K562 (cell line): ENCODE measurements around the gene NFE2. TPM values are rescaled to one million over a fixed set of nuclear protein-coding genes. Genes with fewer than 3 reads are reported as not detected.
A peak's percentile ranks its signal among the peaks of the same experiment; 100 is the strongest.

Experiments
- ASH1L ChIP-seq: fragments of 450-650 bp; IDR thresholded peaks from 2 replicates; pipeline ENCODE4 v1.6.1; 2018; ENCODE audit warnings: borderline replicate concordance, mild to moderate bottlenecking, low read depth; ENCODE audit not compliant: partially characterized antibody
- CHCHD3 ChIP-seq: fragments of 250-450 bp; sonication (Bioruptor Pico); IDR thresholded peaks from 2 replicates; pipeline ENCODE4 v2.1.2; 2022; ENCODE audit warnings: mild to moderate bottlenecking
- EZH2 ChIP-seq: IDR thresholded peaks from 2 replicates; pipeline ENCODE4 v1.6.1; 2012; ENCODE audit warnings: low read depth, mild to moderate bottlenecking, inconsistent platforms, low read length, borderline replicate concordance
- GTF3C2 ChIP-seq: IDR thresholded peaks from 3 replicates; pipeline ENCODE4 v1.6.1; 2011; ENCODE audit warnings: borderline replicate concordance, mild to moderate bottlenecking, moderate library complexity; ENCODE audit not compliant: insufficient read length; ENCODE audit errors: extremely low read depth
- PCBP2 ChIP-seq: fragments of 200-400 bp; formaldehyde crosslinking; IDR thresholded peaks from 2 replicates; pipeline ENCODE4 v1.6.1; 2018; ENCODE audit warnings: low read length, low read depth, mild to moderate bottlenecking, moderate library complexity; ENCODE audit not compliant: poor library complexity, severe bottlenecking
- PHF8 ChIP-seq: fragments of 200-600 bp; sonication (generic); IDR thresholded peaks from 2 replicates; pipeline ENCODE4 v1.6.1; 2012; ENCODE audit warnings: mixed run types, mild to moderate bottlenecking, inconsistent platforms, low read length, moderate library complexity, borderline replicate concordance
- POLR2G ChIP-seq: fragments of 200-400 bp; formaldehyde crosslinking; IDR thresholded peaks from 2 replicates; pipeline ENCODE4 v1.6.1; 2017; ENCODE audit warnings: low read depth, mild to moderate bottlenecking, antibody characterized with exemption, low read length, moderate library complexity
- RFX1 ChIP-seq: fragments of 450-650 bp; IDR thresholded peaks from 2 replicates; pipeline ENCODE4 v1.6.1; 2016; ENCODE audit warnings: mild to moderate bottlenecking, moderate library complexity
- SMC3 ChIP-seq: conservative IDR thresholded peaks from 2 replicates; pipeline ENCODE4 v1.6.1; 2011; ENCODE audit warnings: low read depth, low read length, improper control_type of control experiment; ENCODE audit not compliant: insufficient read depth
- TCF3 ChIP-seq: sonication (generic); formaldehyde crosslinking; IDR thresholded peaks from 2 replicates; pipeline ENCODE4 v1.4.0; 2020; ENCODE audit warnings: mild to moderate bottlenecking, missing genetic modification reagents
- TFAM ChIP-seq: fragments of 250-450 bp; sonication (Bioruptor Pico); conservative IDR thresholded peaks from 2 replicates; pipeline ENCODE4 v1.5.0; 2021; ENCODE audit warnings: mild to moderate bottlenecking, moderate library complexity
- ZNF41 ChIP-seq: fragments of 250-450 bp; sonication (Bioruptor Pico); conservative IDR thresholded peaks from 2 replicates; pipeline ENCODE4 v1.4.0; 2020; ENCODE audit warnings: mild to moderate bottlenecking
- ZNF431 ChIP-seq: sonication (generic); formaldehyde crosslinking; IDR thresholded peaks from 2 replicates; pipeline ENCODE4 v1.8.0; 2022; ENCODE audit warnings: mild to moderate bottlenecking, missing genetic modification reagents
- polyA plus RNA-seq, 8 experiments: library from polyadenylated mRNA; depleted of rRNA in 4 of 8; stranded (reverse) in 5 of 8; unstranded in 3 of 8; fragments of >200 nt; fragmentation: Nextera tagmentation in 2 of 8; fragmentation: Illumina TruSeq in 1 of 8; extraction: Ambion mirVana in 2 of 8; extraction: Trizol in 1 of 8; gene quantifications; 2 replicates each; pipeline versions ENCODE4 v1.2.1 to v1.2.3, GENCODE V29; 2011 to 2014; ENCODE audit warnings: inconsistent platforms in 1 of 8, missing spikeins in 1 of 8
- total RNA-seq, 7 experiments: library from RNA; depleted of rRNA in 6 of 7; stranded (reverse); fragments of >200 nt in 6 of 7; fragmentation: Illumina TruSeq in 2 of 7; extraction: Trizol in 2 of 7; gene quantifications; 2 replicates each; pipeline versions ENCODE4 v1.2.1 to v1.2.3, GENCODE V29; 2011 to 2021; ENCODE audit warnings: low replicate concordance in 1 of 7
- TF ChIP-seq, protein P1 (sequence below): IDR thresholded peaks from 2 replicates; pipeline ENCODE4 v1.6.1; 2012; ENCODE audit warnings: low read depth, low read length, improper control_type of control experiment, borderline replicate concordance
- TF ChIP-seq, protein P2 (sequence below): fragments of 450-650 bp; IDR thresholded peaks from 2 replicates; pipeline ENCODE4 v1.6.1; 2016; ENCODE audit warnings: antibody characterized with exemption
- TF ChIP-seq, protein P3 (sequence below), 2 experiments: fragments of 200-800 bp in 1 of 2; sonication (Bioruptor generic) in 1 of 2; sonication (generic) in 1 of 2; formaldehyde crosslinking in 1 of 2; IDR thresholded peaks in 1 of 2; conservative IDR thresholded peaks in 1 of 2; 2 replicates each; pipeline versions ENCODE4 v1.5.0 to v1.6.1; 2016 to 2020; ENCODE audit warnings: missing compliant biosample characterization in 1 of 2, missing genetic modification characterization in 1 of 2, missing genetic modification reagents in 1 of 2

The NFE2 gene
- total and polyA plus RNA-seq, 9 of the 15 experiments (the other 6 are each of a cell fraction or from before 2014, with no cell fraction given), result 12.3 to 282 (median 208) TPM

- TF ChIP-seq, protein P1, sequence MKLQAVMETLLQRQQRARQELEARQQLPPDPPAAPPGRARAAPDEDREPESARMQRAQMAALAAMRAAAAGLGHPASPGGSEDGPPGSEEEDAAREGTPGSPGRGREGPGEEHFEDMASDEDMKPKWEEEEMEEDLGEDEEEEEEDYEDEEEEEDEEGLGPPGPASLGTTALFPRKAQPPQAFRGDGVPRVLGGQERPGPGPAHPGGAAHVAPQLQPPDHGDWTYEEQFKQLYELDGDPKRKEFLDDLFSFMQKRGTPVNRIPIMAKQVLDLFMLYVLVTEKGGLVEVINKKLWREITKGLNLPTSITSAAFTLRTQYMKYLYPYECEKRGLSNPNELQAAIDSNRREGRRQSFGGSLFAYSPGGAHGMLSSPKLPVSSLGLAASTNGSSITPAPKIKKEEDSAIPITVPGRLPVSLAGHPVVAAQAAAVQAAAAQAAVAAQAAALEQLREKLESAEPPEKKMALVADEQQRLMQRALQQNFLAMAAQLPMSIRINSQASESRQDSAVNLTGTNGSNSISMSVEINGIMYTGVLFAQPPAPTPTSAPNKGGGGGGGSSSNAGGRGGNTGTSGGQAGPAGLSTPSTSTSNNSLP, result 0 out of 2 replicates have a peak, but pooled peaks have one; percentile 34
- TF ChIP-seq, protein P2, sequence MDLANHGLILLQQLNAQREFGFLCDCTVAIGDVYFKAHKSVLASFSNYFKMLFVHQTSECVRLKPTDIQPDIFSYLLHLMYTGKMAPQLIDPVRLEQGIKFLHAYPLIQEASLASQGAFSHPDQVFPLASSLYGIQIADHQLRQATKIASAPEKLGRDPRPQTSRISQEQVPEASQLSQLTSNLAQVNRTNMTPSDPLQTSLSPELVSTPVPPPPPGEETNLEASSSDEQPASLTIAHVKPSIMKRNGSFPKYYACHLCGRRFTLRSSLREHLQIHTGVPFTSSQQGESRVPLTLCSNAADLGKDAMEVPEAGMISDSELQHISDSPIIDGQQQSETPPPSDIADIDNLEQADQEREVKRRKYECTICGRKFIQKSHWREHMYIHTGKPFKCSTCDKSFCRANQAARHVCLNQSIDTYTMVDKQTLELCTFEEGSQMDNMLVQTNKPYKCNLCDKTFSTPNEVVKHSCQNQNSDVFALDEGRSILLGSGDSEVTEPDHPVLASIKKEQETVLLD, result no peak
- TF ChIP-seq POLR2G, result peak; percentile 91
- no peak for TF ChIP-seq EZH2
- TF ChIP-seq RFX1, result peak; percentile 95
- peak; percentile 38 for TF ChIP-seq TCF3 (CRISPR knock-in tag)
- peak; percentile 95 for TF ChIP-seq PHF8
- TF ChIP-seq SMC3, result peak; percentile 34; the same call in 1 of the 2 replicates
- TF ChIP-seq ZNF41 (CRISPR knock-in tag), result 0 out of 2 replicates have a peak, but pooled peaks have one; percentile 32
- TF ChIP-seq PCBP2, result no peak
- peak; percentile 98 for TF ChIP-seq ASH1L
- TF ChIP-seq, protein P3, sequence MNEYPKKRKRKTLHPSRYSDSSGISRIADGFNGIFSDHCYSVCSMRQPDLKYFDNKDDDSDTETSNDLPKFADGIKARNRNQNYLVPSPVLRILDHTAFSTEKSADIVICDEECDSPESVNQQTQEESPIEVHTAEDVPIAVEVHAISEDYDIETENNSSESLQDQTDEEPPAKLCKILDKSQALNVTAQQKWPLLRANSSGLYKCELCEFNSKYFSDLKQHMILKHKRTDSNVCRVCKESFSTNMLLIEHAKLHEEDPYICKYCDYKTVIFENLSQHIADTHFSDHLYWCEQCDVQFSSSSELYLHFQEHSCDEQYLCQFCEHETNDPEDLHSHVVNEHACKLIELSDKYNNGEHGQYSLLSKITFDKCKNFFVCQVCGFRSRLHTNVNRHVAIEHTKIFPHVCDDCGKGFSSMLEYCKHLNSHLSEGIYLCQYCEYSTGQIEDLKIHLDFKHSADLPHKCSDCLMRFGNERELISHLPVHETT (CRISPR knock-in tag; conservative IDR thresholded peaks at IDR 0.05 in 1 of 2, IDR thresholded peaks at IDR 0.05 in 1 of 2), result no peak
- peak; percentile 62; the same call in 1 of the 2 replicates for TF ChIP-seq CHCHD3 (CRISPR knock-in tag)
- no peak for TF ChIP-seq TFAM
- TF ChIP-seq ZNF431 (CRISPR knock-in tag), result no peak
- no peak for TF ChIP-seq GTF3C2
These were observed 24.0 kb upstream of the NFE2 start, which contains the start of gene COPZ1 (continued) for GRCh38 chr12:54324617-54325441.
